HG03565 (cell line): ENCODE measurements around the gene HCN2.
"Not testable (repeated sequence)": the region's sequence is repeated elsewhere in the genome, so short reads cannot be mapped to it uniquely, and the experiment has no call there.

Experiments used
- ATAC-seq: cut with Tn5 transposase; IDR thresholded peaks from one replicate; pipeline ENCODE4 v1.9.1; 2021; ENCODE audit warnings: mild to moderate bottlenecking, moderate library complexity; ENCODE audit not compliant: unreplicated experiment

Gene HCN2

GRCh38 chr19:617551-618246 is 28.0 kb downstream of the HCN2 start:
- no peak for ATAC-seq

GRCh38 chr19:618247-618619 is 28.6 kb downstream of the HCN2 start:
- no peak for ATAC-seq

- no peak for ATAC-seq
These were observed 29.1 kb downstream of the HCN2 start for GRCh38 chr19:618674-619285.

GRCh38 chr19:619286-620002 is 29.8 kb downstream of the HCN2 start:
- ATAC-seq, result no peak

- no peak for ATAC-seq
These were observed 30.6 kb downstream of the HCN2 start for GRCh38 chr19:620166-620862.

GRCh38 chr19:621191-621590 is 31.5 kb downstream of the HCN2 start:
- ATAC-seq, result not testable (repeated sequence)

- no peak for ATAC-seq
These were observed 32.1 kb downstream of the HCN2 start for GRCh38 chr19:621819-622218.

- ATAC-seq, result no peak
These were observed 33.0 kb downstream of the HCN2 start for GRCh38 chr19:622666-623065.

GRCh38 chr19:623175-623916 is 33.7 kb downstream of the HCN2 start:
- no peak for ATAC-seq

GRCh38 chr19:623974-624373 is 34.3 kb downstream of the HCN2 start:
- no peak for ATAC-seq

- no peak for ATAC-seq
These were observed 34.9 kb downstream of the HCN2 start for GRCh38 chr19:624433-625109.

GRCh38 chr19:625257-625656 is 35.6 kb downstream of the HCN2 start:
- no peak for ATAC-seq

- not testable (repeated sequence) for ATAC-seq
These were observed 36.9 kb downstream of the HCN2 start for GRCh38 chr19:626566-626965.

GRCh38 chr19:628168-628567 is 38.5 kb downstream of the HCN2 start:
- ATAC-seq, result no peak

- ATAC-seq, result not testable (repeated sequence)
These were observed 39.8 kb downstream of the HCN2 start for GRCh38 chr19:629515-629914.

GRCh38 chr19:629961-630714 is 40.5 kb downstream of the HCN2 start:
- ATAC-seq, result no peak

GRCh38 chr19:632579-633067 is 42.9 kb downstream of the HCN2 start:
- peak; percentile 3 for ATAC-seq

- ATAC-seq, result peak; percentile 85
These were observed 43.5 kb downstream of the HCN2 start, which contains the start of gene POLRMT for GRCh38 chr19:633068-633785. Gene POLRMT (minus strand): TSS chr19:633537. CDS start chr19:633512, 25 bp downstream.
